ENCODE measurements around the gene IL22RA2. TPM values are rescaled to one million over a fixed set of nuclear protein-coding genes. Genes with fewer than 3 reads are reported as not detected.

The IL22RA2 gene
- total RNA-seq, 1 experiment from 2014 or later, result not detected

DNA sequence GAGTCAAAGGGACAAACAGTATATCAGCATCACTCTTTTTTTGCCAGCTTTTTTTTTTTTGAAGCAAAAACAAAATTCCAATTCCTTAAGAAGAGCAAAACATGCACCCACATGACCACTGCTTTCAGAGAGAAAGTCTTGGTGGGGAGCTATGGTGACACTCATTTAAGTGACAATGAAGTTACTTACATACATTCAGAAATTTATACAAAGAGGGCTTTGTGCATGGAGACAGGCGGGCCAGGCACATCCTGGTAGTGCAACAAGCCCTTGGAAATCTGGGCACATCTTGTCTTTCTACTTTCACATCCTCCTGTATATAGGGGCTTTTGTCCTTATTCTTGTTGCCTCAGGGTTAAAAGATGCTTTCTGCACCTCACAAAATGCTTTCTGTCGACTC lies 55.9 kb downstream of the IL22RA2 start:
- no peak overlapping the region for H3K23ac ChIP-seq (ENCODE audit: insufficient read length, low read depth, low read length)
- H2BK20ac ChIP-seq (ENCODE audit: low read depth, low read length, poor library complexity, severe bottlenecking), result no peak overlapping the region
- no peak overlapping the region for H3K14ac ChIP-seq (ENCODE audit: insufficient read depth, low read length)
- no peaks in the 10 kb centered on the region for H3K4me1 ChIP-seq (ENCODE audit: insufficient read depth, low read length)
- H2BK12ac ChIP-seq (ENCODE audit: insufficient read length, low read depth, low read length), result no peak overlapping the region
- no peak overlapping the region for H4K5ac ChIP-seq (ENCODE audit: insufficient read length, low read depth, low read length)
- H2AK5ac ChIP-seq (ENCODE audit: insufficient read length, low read length), result no peak overlapping the region
- TF ChIP-seq, protein P1, sequence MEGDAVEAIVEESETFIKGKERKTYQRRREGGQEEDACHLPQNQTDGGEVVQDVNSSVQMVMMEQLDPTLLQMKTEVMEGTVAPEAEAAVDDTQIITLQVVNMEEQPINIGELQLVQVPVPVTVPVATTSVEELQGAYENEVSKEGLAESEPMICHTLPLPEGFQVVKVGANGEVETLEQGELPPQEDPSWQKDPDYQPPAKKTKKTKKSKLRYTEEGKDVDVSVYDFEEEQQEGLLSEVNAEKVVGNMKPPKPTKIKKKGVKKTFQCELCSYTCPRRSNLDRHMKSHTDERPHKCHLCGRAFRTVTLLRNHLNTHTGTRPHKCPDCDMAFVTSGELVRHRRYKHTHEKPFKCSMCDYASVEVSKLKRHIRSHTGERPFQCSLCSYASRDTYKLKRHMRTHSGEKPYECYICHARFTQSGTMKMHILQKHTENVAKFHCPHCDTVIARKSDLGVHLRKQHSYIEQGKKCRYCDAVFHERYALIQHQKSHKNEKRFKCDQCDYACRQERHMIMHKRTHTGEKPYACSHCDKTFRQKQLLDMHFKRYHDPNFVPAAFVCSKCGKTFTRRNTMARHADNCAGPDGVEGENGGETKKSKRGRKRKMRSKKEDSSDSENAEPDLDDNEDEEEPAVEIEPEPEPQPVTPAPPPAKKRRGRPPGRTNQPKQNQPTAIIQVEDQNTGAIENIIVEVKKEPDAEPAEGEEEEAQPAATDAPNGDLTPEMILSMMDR (conservative IDR thresholded peaks at IDR 0.05), result no peak
- H3K56ac ChIP-seq (ENCODE audit: insufficient read length, low read depth, low read length), result no peak overlapping the region
- no peak for DNase-seq
- no peak overlapping the region for H2AFZ ChIP-seq (ENCODE audit: low read length)
- no peak overlapping the region for H3K18ac ChIP-seq (ENCODE audit: insufficient read length, low read depth, low read length)
- H2BK5ac ChIP-seq (ENCODE audit: insufficient read length, low read length), result no peak overlapping the region
- Mint-ChIP-seq H3K36me3 (ENCODE audit: insufficient read depth in 1 of 3, low read depth in 3 of 3) (peaks cover 18 to 41% (median 23%) of the 10 kb centered on the region in 3 experiments), H3K4me1 (peaks cover 8 to 11% of the 10 kb centered on the region in 2 experiments), H3K4me3 (no peak overlapping the region), H3K27ac (no peak overlapping the region), H3K27me3 (ENCODE audit: low read depth) (peaks cover 2% of the 10 kb centered on the region; the same call in 1 of the 2 replicates), H3K9me3 (peaks cover 38 to 40% of the 10 kb centered on the region in 2 experiments)
- no peak overlapping the region for H3K4me2 ChIP-seq (ENCODE audit: insufficient read depth, insufficient read length, low read length)
- H3K79me2 ChIP-seq (ENCODE audit: insufficient read depth, low read length), result no peaks in the 10 kb centered on the region
- H4K91ac ChIP-seq (ENCODE audit: insufficient read length, low read depth, low read length), result no peak overlapping the region
- no peak overlapping the region for H3K27ac ChIP-seq (ENCODE audit: insufficient read length, low read depth, low read length)
- peaks cover 17% of the 10 kb centered on the region for H3K9me3 ChIP-seq (ENCODE audit: control insufficient read depth, low read depth, low read length)
- no peak overlapping the region for H3K9ac ChIP-seq (ENCODE audit: extremely low read depth, insufficient read length, low read length)
- no peak overlapping the region for H3T11ph ChIP-seq (ENCODE audit: low read length)
- no CpG with 5 or more reads among the region's 2 CpGs for WGBS (ENCODE audit: extremely low coverage, insufficient read length, low lambda C conversion rate)
- H2BK120ac ChIP-seq (ENCODE audit: low read depth, low read length, poor library complexity, severe bottlenecking), result no peak overlapping the region
- H4K20me1 ChIP-seq (ENCODE audit: control insufficient read depth, insufficient read depth, insufficient read length), result no peaks in the 10 kb centered on the region
- no peaks in the 10 kb centered on the region for H3K79me1 ChIP-seq (ENCODE audit: insufficient read depth, low read depth, low read length, poor library complexity, severe bottlenecking)
- no peaks in the 10 kb centered on the region for H3K23me2 ChIP-seq (ENCODE audit: insufficient read length, low read depth, low read length, poor library complexity, severe bottlenecking)
- H3K27me3 ChIP-seq (ENCODE audit: insufficient read depth, low read length), result no peaks in the 10 kb centered on the region
- H3K4ac ChIP-seq (ENCODE audit: low read depth, low read length), result no peak overlapping the region
- no peak overlapping the region for H2BK15ac ChIP-seq (ENCODE audit: low read depth, low read length)
- no peak overlapping the region for H4K8ac ChIP-seq (replicated peaks; ENCODE audit: insufficient read length, low read depth, low read length)
